GM18861 (cell line): ENCODE measurements around the gene KANK4.
"Not testable (repeated sequence)": the region's sequence is repeated elsewhere in the genome, so short reads cannot be mapped to it uniquely, and the experiment has no call there.

Source experiments
- ATAC-seq: cut with Tn5 transposase; IDR thresholded peaks from one replicate; pipeline ENCODE4 v1.9.1; 2021; ENCODE audit not compliant: unreplicated experiment

Gene KANK4

GRCh38 chr1:62241371-62242131 lies 77.7 kb downstream of the KANK4 start:
- no peak for ATAC-seq

DNA sequence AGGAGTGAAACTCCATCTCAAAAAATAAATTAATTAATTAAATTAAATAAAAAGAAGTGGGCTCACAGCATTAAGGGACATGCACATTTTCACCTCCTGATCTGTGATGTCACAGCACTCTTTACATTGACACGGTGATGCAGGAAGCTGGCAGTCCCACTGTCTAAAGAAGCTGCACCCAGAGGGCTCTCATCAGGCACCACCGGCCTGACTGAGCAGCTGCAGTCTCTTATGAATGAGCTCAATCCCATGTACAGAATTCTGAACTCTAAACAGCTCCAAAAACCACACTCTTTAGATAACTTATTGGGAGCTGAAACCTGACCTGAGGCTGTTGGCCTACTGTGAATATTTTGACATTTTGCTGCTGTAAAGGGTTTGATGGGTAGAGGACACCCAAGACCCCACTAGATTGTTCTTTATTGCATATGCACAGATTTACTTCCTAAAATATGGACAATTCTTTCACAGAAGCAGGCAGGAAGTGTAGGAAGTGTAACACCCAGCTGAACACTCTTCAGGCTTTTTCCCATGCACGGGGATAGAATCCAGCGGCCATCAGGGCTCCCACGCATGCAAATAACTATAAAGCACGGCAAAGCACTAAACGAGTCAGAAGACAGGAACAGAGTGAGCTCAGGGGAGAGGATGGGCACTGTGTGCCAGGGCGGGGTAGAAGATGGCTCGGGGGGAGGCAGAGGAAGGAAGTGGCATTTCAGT lies 78.4 kb downstream of the KANK4 start:
- no peak for ATAC-seq

GRCh38 chr1:62239652-62240403 lies 79.4 kb downstream of the KANK4 start:
- not testable (repeated sequence) for ATAC-seq

DNA sequence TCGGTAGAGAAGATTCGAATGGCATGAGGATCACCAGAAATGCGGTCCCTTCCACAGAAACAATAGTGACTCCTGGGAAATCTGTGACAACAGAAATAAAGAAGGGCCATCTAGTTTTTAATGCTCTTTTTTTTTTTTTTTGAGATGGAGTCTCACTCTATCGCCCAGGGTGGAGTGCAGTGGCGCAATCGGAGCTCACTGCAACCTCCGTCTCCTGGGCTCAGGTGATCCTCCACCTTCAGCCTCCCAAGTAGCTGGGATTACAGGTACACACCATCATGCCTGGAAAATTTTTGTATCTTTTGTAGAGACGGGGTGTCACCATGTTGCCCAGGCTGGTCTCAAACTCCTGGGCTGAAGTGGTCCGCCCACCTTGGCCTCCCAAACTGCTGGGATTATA lies 80.7 kb downstream of the KANK4 start:
- ATAC-seq: no peak

- ATAC-seq: no peak
Measured at GRCh38 chr1:62237950-62238374, 81.3 kb downstream of the KANK4 start.

- no peak for ATAC-seq
Measured at GRCh38 chr1:62237361-62237760, 81.9 kb downstream of the KANK4 start.

DNA sequence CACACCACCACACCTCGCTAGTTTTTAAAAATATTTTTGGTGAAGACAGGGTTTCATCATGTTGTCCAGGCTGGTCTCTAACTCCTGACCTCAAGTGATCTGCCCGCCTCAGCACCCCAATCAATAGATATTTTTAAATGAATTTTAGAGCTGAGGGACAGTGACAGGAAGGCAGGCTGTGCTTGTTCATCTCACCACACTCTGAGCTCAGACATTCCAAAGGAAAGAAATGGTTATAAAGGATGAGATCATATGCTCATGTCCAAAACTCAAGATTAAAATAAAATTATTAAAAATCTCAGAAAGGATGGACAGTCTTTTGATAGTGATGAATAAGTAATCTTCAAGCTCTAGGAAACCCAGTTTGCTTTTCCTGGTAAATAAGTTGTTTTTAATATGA lies 83.7 kb downstream of the KANK4 start:
- ATAC-seq: no peak

- ATAC-seq: no peak
Measured at GRCh38 chr1:62234688-62235087, 84.5 kb downstream of the KANK4 start.

DNA sequence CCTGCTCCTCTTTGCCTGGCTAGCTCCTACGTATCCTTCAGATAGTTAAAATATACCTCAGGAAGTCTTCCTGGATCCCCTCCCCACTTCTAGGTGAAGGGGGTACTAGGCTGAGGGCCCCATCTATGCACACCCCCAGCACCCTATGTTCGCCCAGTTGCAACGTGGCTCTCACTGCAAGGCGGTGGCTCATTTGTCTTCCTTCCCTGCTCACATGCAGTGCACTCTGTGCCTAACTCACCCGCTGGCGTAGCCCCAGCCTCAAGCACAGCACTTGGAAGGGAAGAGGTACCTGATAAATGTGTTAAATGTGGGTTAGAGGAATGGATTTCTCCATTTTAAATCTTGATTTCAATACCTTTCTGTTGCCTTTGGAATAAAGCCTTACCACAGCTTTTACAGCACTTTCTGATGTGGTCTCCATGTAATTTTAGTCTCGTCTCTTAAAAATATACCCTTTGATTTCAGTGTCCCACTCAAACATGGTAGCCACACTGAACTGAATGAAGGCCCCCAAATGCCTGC lies 85.2 kb downstream of the KANK4 start:
- no peak for ATAC-seq

- ATAC-seq: no peak
Measured at GRCh38 chr1:62232871-62233278, 86.4 kb downstream of the KANK4 start.

DNA sequence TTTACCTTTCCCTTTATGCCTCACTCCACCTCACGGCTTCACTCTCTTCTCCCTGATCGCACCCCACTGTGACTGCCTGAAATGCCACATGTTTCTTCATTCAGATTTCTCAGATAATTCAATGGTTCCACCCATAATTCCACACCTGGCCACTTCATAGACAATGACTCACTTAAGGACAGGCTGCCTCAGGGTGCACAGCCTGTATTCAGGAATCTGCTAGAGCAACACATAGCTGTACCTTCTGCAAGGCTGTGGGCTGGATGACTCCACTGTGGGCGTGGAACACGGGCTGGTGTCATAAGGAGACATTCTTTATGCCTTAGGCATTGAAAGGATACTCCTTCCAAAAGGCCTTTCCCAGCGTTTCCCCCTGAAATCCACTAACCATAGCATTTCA lies 88.5 kb downstream of the KANK4 start:
- ATAC-seq: no peak

DNA sequence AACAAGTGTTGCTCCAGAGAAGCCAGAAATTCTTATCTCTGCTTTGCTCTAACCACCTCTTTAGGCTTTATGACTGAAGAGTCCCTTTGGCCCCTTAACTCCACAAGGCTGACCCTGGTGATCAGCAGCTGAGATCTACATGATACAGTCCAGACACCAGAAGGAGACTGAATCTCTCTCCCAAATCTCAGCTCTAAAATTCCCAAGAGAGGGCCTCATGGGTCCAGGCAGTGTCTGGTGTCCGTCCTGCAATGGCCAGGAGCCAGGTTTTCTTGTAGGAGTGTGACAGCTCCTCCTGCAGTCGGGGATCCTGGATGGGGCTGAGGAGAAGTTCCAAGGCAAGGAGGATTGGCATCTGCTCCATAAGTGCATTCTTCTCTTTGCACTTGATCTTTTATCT lies 89.3 kb downstream of the KANK4 start:
- ATAC-seq: no peak

- ATAC-seq: no peak
Measured at GRCh38 chr1:62229468-62229867, 89.8 kb downstream of the KANK4 start.

DNA sequence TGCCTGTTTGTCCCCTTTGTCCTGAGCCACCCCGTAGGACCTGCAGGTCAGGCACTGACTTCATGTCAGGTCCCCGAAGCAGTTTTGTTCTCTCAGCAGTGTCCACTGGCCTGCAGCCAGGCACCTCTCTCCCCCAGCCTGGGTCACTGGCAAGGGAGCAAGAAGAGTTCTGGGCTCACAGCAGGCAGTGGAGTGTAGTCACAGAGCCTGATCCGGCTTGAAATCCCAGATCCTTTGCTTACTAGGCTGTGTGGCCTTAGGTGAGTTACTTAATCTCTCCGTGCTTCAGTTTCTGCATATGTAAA lies 90.4 kb downstream of the KANK4 start:
- ATAC-seq: no peak

DNA sequence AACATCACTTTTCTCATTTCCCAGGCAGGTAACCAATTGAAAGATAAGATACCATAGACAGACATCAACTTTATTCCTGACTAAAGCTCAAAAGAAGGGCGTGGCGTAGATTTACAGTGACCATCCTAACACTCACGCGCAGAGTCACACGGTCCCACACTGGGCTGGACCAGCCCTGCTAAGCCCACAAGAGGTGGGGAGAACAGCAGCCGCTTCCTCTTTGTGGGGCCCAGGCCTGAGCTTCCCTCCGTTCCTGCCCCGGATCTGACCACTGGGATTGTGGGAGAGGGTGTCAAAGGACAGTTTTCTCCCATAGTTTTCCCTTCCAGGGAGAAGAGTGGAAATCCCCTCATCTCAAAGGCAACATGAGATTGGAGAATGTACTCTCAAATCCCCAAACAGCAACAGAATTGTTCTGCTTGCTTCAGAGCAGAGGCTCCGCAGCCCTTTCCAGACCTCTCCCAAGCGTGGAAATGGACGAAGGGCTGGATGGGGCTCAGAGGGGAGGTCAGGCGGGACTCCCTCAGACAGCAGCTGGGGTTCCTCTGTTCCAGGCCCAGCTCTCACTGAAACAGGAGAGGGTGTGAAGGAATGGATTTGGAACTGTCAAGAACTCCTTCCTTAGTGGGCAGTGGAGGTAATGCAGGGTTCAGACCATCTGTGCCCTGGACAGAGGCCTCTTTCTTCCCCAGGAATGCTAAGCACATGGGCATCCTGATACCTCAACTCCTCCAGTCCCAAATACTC lies 90.9 kb downstream of the KANK4 start:
- no peak for ATAC-seq

- ATAC-seq: no peak
Measured at GRCh38 chr1:62227496-62227895, 91.7 kb downstream of the KANK4 start.

GRCh38 chr1:62224182-62224581 lies 95.1 kb downstream of the KANK4 start:
- ATAC-seq: no peak

- ATAC-seq: no peak
Measured at GRCh38 chr1:62222321-62222720, 96.9 kb downstream of the KANK4 start.

- no peak for ATAC-seq
Measured at GRCh38 chr1:62221171-62221570, 98.1 kb downstream of the KANK4 start.

DNA sequence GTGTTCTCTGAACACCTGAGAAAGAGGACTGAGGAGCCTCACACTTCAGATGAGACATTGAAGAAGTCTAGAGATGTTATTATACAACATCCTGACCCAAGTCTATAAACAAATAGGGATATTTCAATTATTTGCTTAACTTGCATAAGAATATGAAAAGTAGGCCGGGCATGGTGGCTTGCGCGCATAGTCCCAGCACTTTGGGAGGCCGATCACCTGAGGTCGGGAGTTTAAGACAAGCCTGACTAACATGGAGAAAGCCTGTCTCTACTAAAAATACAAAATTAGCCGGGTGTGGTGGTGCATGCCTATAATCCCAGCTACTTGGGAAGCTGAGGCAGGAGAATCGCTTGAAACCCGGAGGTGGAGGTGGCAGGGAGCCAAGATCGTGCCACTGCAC lies 98.8 kb downstream of the KANK4 start:
- ATAC-seq: not testable (repeated sequence)

DNA sequence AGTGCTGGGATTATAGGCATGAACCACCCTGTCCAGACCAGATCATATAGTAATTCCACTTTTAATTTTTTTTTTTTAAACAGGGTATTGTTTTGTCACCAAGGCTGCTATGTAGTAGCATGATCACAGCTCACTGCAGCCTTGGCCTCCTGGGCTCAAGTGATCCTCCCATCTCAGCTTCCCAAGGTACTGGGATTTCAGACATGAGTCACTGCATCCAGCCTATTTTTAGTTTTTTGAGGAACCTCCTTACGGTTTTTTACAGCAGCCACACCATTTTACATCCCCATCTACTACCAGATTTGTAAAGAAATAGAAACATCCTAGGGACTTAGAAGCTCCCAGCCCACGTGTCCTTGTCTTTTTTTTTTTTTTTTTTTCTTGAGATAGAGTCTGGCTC lies 100.6 kb downstream of the KANK4 start:
- ATAC-seq: no peak
